Kidney (tissue), 14 donors: ENCODE measurements around the gene SELENOP. TPM values are rescaled to one million over a fixed set of nuclear protein-coding genes. Genes with fewer than 3 reads are reported as not detected.

Source experiments
- DNase-seq, 5 donors: peaks; one replicate each; pipeline ENCODE4 v3.0.0-alpha.2; 2013 to 2020
- FAIRE-seq: peaks from 2 replicates; lab custom pipeline; 2012; peaks lifted over from hg19 to GRCh38; lab: Jason Lieb, UNC
- H3K27ac ChIP-seq, 2 donors: one replicate each; pipeline ENCODE4 v1.7.0; 2013; ENCODE audit warnings: low read depth in 2 of 2, low read length in 2 of 2, inconsistent platforms in 1 of 2
- H3K27me3 ChIP-seq: one replicate; pipeline ENCODE4 v1.7.1; 2013; ENCODE audit warnings: low read length, inconsistent platforms; ENCODE audit not compliant: control insufficient read depth, insufficient read depth
- H3K36me3 ChIP-seq, 3 donors: one replicate each; pipeline versions ENCODE4 v1.7.0 to v1.7.1; 2013; ENCODE audit warnings: low read length in 3 of 3, control low read depth in 1 of 3, inconsistent platforms in 1 of 3; ENCODE audit not compliant: insufficient read depth in 3 of 3, control insufficient read depth in 2 of 3
- H3K4me1 ChIP-seq, 3 donors: one replicate each; pipeline versions ENCODE4 v1.7.0 to v1.7.1; 2013; ENCODE audit warnings: low read length in 3 of 3, inconsistent platforms in 1 of 3, low read depth in 1 of 3; ENCODE audit not compliant: control insufficient read depth in 2 of 3, insufficient read depth in 2 of 3
- H3K4me3 ChIP-seq, 3 donors: one replicate each; pipeline versions ENCODE4 v1.7.0 to v1.8.1; 2013; ENCODE audit warnings: low read length in 3 of 3, control low read depth in 1 of 3, inconsistent platforms in 1 of 3
- H3K9ac ChIP-seq, 3 donors: one replicate each; pipeline versions ENCODE4 v1.7.0 to v1.7.1; 2013; ENCODE audit warnings: low read length in 3 of 3, control low read depth in 1 of 3, inconsistent platforms in 1 of 3
- H3K9me3 ChIP-seq, 3 donors: one replicate each; pipeline versions ENCODE4 v1.7.0 to v1.7.1; 2013; ENCODE audit warnings: low read length in 3 of 3, control low read depth in 1 of 3, inconsistent platforms in 1 of 3; ENCODE audit not compliant: control insufficient read depth in 2 of 3, insufficient read depth in 1 of 3
- CTCF ChIP-seq: IDR thresholded peaks from 3 replicates; pipeline ENCODE4 v1.5.1; 2012; ENCODE audit warnings: mild to moderate bottlenecking, moderate library complexity, borderline replicate concordance; ENCODE audit not compliant: insufficient read depth; ENCODE audit errors: extremely low read depth
- intact Hi-C: fragments of 100-400 bp; cut with DNase I; formaldehyde crosslinking; loops from one replicate; pipeline ENCODE4 v1.11.1; 2022
- polyA plus RNA-seq: library from polyadenylated mRNA; stranded (reverse); fragments of 350-450 nt; fragmentation: Illumina TruSeq; extraction: RNeasy Lipid Tissue Mini Kit (QIAGEN cat#74804); gene quantifications from one replicate; pipeline ENCODE4 v1.2.3, GENCODE V29; 2014; ENCODE audit warnings: low read depth, low replicate concordance; ENCODE audit not compliant: insufficient read depth
- total RNA-seq: library from RNA; stranded (reverse); fragmentation: NEBNext Ultra II Directional; extraction: Animal tissue kit (Norgen Biotek cat#: 25700); gene quantifications from one replicate; pipeline ENCODE4 v1.2.1, GENCODE V29; 2021
- donor health status: control.
- donor health status: control.
- donor health status: control.
- donor health status: control.
- donor health status: control.
- donor health status: DM: yes; HTN: yes; CAD: no.
- donor health status: Normal renal cell carcinoma (clear cell type).

The SELENOP gene
- total and polyA plus RNA-seq, 2 donors from 2014 or later: 305 to 390 TPM

- Histone ChIP-seq H3K9ac (no peak overlapping the region), H3K9me3 (no peaks in the 10 kb centered on the region), H3K4me1 (no peaks in the 10 kb centered on the region), H3K27me3 (no peaks in the 10 kb centered on the region), H3K36me3 (no peaks in the 10 kb centered on the region), H3K27ac (no peak overlapping the region), H3K4me3 (no peak overlapping the region)
- intact Hi-C loops: no loop called here
- DNase-seq (no peak), FAIRE-seq (no peak)
- TF ChIP-seq CTCF: no peak
Measured at GRCh38 chr5:42751044-42751443, 60.6 kb downstream of the SELENOP start.

GRCh38 chr5:42750507-42750906, 61.2 kb downstream of the SELENOP start:
- H3K9me3 ChIP-seq: no peaks in the 10 kb centered on the region
- intact Hi-C loops: no loop called here
- H3K36me3 ChIP-seq: no peaks in the 10 kb centered on the region
- FAIRE-seq: no peak
- H3K4me1 ChIP-seq: no peaks in the 10 kb centered on the region
- no peak for TF ChIP-seq CTCF
- DNase-seq: no peak
- no peak overlapping the region for H3K27ac ChIP-seq
- H3K9ac ChIP-seq: no peak overlapping the region
- no peak overlapping the region for H3K4me3 ChIP-seq
- no peaks in the 10 kb centered on the region for H3K27me3 ChIP-seq

Other genes with a start within 250 kb of the SELENOP start
- gene CCDC152, start 55.1 kb downstream of the SELENOP start, total RNA-seq: 1.1 TPM
- gene CCDC152, start 55.1 kb downstream of the SELENOP start, polyA plus RNA-seq: 0.15 TPM
- 4.6 TPM for gene ANXA2R, start 228.4 kb upstream of the SELENOP start, total RNA-seq
- gene ANXA2R, start 228.4 kb upstream of the SELENOP start, polyA plus RNA-seq: 2.0 TPM